Testis (tissue), 3 donors: Measurements from ENCODE around the gene CLN3. TPM values are rescaled to one million over a fixed set of nuclear protein-coding genes. Genes with fewer than 3 reads are reported as not detected.
"Not testable (repeated sequence)": the region's sequence is repeated elsewhere in the genome, so short reads cannot be mapped to it uniquely, and the experiment has no call there.

Source experiments
- DNase-seq: peaks from one replicate; pipeline ENCODE4 v3.0.0-alpha.2; 2019
- H3K27ac ChIP-seq, 2 donors: fragments of 200-600 bp; sonication (generic); one replicate each; pipeline ENCODE4 v1.5.1; 2019
- H3K27me3 ChIP-seq: fragments of 200-600 bp; sonication (generic); one replicate; pipeline ENCODE4 v1.5.1; 2019
- H3K36me3 ChIP-seq: fragments of 200-600 bp; sonication (generic); one replicate; pipeline ENCODE4 v1.5.1; 2017; ENCODE audit warnings: low read depth; ENCODE audit errors: missing control alignments
- H3K4me1 ChIP-seq: fragments of 200-600 bp; sonication (generic); one replicate; pipeline ENCODE4 v1.5.1; 2019
- H3K4me3 ChIP-seq, 2 donors: fragments of 200-600 bp; sonication (generic); one replicate each; pipeline ENCODE4 v1.5.1; 2017 to 2019
- H3K9me3 ChIP-seq: fragments of 200-600 bp; sonication (generic); one replicate; pipeline ENCODE4 v1.5.1; 2017
- CTCF ChIP-seq, 3 experiments: fragments of 450-650 bp in 2 of 3; fragments of 200-600 bp in 1 of 3; sonication (generic) in 1 of 3; IDR thresholded peaks; one replicate each; pipeline ENCODE4 v1.5.1; 2016 to 2019; ENCODE audit warnings: antibody characterized with exemption in 3 of 3, mild to moderate bottlenecking in 2 of 3, moderate library complexity in 1 of 3
- POLR2A ChIP-seq: fragments of 450-650 bp; IDR thresholded peaks from one replicate; pipeline ENCODE4 v1.6.1; 2017; ENCODE audit warnings: antibody characterized with exemption, mild to moderate bottlenecking, moderate library complexity
- WGBS, 2 donors: methylation state at CpG; one replicate each; pipeline ENCODE4 v1.1.5; 2018; 5-methylcytosine and 5-hydroxymethylcytosine counted together
- intact Hi-C: fragments of 100-400 bp; cut with DNase I; formaldehyde crosslinking; loops from one replicate; pipeline ENCODE4 v1.15.1; 2023; ENCODE audit warnings: low total_unique reads
- polyA plus RNA-seq: library from polyadenylated mRNA; stranded (reverse); fragments of 350-450 nt; fragmentation: Illumina TruSeq; extraction: RNeasy Lipid Tissue Mini Kit (QIAGEN cat#74804); gene quantifications from one replicate; pipeline ENCODE4 v1.2.3, GENCODE V29; 2014; ENCODE audit warnings: low read depth, low replicate concordance; ENCODE audit not compliant: insufficient read depth
- total RNA-seq, 2 donors: library from RNA; depleted of rRNA; stranded (reverse); fragments of >200 nt; gene quantifications; one replicate each; pipeline ENCODE4 v1.2.3, GENCODE V29; 2016

Gene CLN3
- total and polyA plus RNA-seq, 3 donors from 2014 or later = 23.3 to 50.2 (median 25.4) TPM

- no peaks in the 10 kb centered on the region for H3K36me3 ChIP-seq
These were observed 13.2 kb downstream of the CLN3 start for GRCh38 chr16:28478506-28479180.

DNA sequence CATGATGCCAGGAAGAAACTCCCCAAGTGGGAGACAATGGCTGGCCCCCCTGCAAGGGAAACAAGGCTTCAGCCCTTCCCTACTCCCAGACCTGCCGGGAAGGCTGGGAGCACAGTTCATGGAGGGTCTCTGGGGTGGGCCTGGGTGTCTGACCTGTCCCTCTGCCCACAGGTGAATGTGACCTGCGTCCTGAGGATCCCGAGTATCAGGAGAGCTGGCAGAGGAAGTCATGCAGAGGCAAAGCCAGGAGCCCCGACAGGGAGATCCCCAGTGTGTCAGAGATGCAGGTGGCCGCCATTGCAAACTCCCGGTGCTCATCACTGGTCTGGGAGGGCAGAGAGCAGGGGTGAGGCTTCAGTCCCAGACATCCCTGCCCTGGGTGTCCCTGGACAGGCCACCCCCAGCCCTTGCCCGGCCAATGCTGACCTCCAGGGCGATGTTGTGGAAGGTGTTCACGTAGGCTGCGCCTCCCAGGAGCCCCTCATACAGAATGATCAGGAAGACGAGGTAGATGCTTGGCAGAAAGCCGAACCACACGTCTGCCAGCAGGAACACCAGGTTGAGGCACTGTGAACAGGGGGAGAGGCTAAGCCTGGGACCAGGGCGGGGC, 14.5 kb downstream of the CLN3 start:
- TF ChIP-seq CTCF (IDR thresholded peaks at IDR 0.05) (no peak), POLR2A (no peak)
- Histone ChIP-seq H3K9me3 (no peaks in the 10 kb centered on the region), H3K36me3 (no peaks in the 10 kb centered on the region), H3K4me3 (no peak overlapping the region), H3K4me1 (no peaks in the 10 kb centered on the region), H3K27me3 (no peaks in the 10 kb centered on the region), H3K27ac (no peak overlapping the region)
- DNase-seq = no peak
- 88 to 96% methylated on average over 8 to 14 of the region's 14 CpGs for WGBS, 2 donors
- intact Hi-C loops = no loop called here

More at GRCh38 chr16:28478506-28479180, 13.2 kb downstream of the CLN3 start:
- no peaks in the 10 kb centered on the region for H3K4me1 ChIP-seq
- no peaks in the 10 kb centered on the region for H3K9me3 ChIP-seq
- no peaks in the 10 kb centered on the region for H3K27me3 ChIP-seq
- DNase-seq = no peak
- WGBS, 2 donors = 83 to 90% methylated on average over 7 to 16 of the region's 16 CpGs
- intact Hi-C loops = no loop called here
- no peak overlapping the region for H3K4me3 ChIP-seq
- no peak for TF ChIP-seq POLR2A
- TF ChIP-seq CTCF (IDR thresholded peaks at IDR 0.05) = no peak
- no peak overlapping the region for H3K27ac ChIP-seq

DNA sequence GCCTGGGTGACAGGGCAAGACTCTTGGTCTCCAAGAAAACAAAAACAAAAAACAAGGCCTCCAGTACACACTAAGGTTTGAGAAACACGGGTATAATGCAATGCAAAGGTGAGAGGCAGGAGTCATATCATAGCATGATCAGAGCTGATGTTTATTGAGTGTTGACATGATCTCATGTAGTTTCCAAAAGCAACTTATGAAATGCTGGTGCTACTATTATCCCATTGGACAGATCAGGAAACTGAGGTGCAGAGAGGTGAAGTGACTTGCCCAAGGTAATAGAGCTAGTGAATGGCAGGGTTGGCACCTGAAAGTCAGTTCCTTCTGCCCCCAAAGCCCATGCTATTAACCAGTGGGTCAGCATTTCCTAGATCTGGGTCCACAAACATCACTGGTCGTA, 16.7 kb downstream of the CLN3 start:
- intact Hi-C loops = no loop called here
- no peak overlapping the region for H3K4me3 ChIP-seq
- WGBS, 2 donors = 84 to 91% methylated on average over 2 of the region's 2 CpGs
- H3K9me3 ChIP-seq = no peaks in the 10 kb centered on the region
- H3K27me3 ChIP-seq = no peaks in the 10 kb centered on the region
- no peak for DNase-seq
- H3K36me3 ChIP-seq = no peaks in the 10 kb centered on the region
- H3K4me1 ChIP-seq = no peaks in the 10 kb centered on the region
- TF ChIP-seq CTCF (IDR thresholded peaks at IDR 0.05) (no peak), POLR2A (no peak)
- H3K27ac ChIP-seq = no peak overlapping the region

DNA sequence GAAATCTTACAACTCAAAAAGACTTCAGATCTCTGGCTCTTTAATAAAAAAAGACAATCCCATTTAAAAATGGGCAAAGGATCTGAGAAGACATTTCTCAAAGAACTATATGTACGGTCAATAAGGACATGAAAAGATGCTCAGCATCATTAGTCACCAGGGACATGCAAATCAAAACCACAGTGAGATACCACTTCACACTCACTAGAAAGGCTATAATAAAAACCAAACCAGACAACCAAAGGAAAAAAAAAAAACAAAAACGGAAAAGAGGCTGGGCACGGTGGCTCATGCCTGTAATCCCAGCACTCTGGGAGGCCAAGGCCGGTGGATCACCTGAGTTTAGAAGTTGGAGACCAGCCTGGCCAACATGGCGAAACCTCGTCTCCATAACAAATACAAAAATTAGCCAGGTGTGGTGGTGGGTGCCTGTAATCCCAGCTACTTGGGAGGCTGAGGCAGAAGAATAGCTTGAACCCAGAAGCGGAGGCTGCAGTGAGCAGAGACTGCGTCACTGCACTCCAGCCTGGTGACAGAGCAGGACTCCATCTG, 18.1 kb downstream of the CLN3 start:
- no peaks in the 10 kb centered on the region for H3K27me3 ChIP-seq
- WGBS, 2 donors = 89 to 92% methylated on average over 8 of the region's 8 CpGs
- no peaks in the 10 kb centered on the region for H3K9me3 ChIP-seq
- DNase-seq = no peak
- H3K4me3 ChIP-seq = no peak overlapping the region
- no peaks in the 10 kb centered on the region for H3K36me3 ChIP-seq
- H3K27ac ChIP-seq = no peak overlapping the region
- H3K4me1 ChIP-seq = no peaks in the 10 kb centered on the region
- intact Hi-C loops = no loop called here
- TF ChIP-seq CTCF (IDR thresholded peaks at IDR 0.05) (no peak), POLR2A (no peak)

DNA sequence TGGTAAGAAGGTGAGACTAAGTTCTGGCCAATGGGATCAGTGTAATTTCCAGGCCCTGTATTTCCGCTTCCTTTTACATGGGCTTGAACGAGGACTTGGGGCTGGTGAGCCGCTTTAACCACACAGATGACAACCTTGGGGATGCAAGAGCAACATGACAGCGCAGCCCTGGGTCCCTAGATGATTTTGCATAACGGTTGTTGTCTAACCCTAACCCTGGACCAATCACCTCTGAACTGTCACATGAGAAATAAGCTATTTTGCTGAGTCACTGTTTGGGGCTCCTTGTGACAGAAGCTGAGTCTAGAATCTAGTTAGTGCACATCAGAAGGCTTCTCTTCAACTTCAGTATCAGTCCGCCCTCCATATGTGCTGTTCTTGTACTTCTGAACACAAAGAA, 44.8 kb downstream of the CLN3 start:
- H3K4me3 ChIP-seq, H3K9me3 ChIP-seq, H3K27ac ChIP-seq, DNase-seq, H3K4me1 ChIP-seq, intact Hi-C loops, H3K36me3 ChIP-seq, H3K27me3 ChIP-seq: not testable (repeated sequence)
- no CpG with 5 or more reads among the region's 6 CpGs for WGBS, 2 donors

- H3K27me3 ChIP-seq, H3K9me3 ChIP-seq, DNase-seq, H3K36me3 ChIP-seq, H3K4me3 ChIP-seq, intact Hi-C loops, H3K4me1 ChIP-seq, H3K27ac ChIP-seq: not testable (repeated sequence)
- no CpG with 5 or more reads among the region's 4 CpGs for WGBS, 2 donors
These were observed 45.5 kb downstream of the CLN3 start for GRCh38 chr16:28446388-28446787.

DNA sequence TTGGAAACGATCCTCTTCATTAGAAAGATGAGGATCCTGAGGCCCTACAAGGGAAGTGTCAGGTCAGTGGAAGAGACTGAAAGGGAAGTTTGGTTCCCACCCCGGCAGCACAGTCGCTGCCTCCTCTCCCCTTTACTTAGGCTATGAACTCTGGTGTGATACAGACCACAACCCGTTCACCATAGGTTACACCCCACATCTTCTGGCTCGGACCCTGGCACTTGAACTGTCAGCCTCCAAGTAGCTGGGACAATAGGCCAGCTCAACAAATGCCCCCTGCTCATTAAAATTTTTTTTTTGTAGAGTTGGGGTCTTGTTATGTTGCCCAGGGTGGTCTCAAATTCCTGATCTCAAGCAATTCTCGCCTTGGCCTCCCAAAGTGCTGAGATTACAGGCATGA, 47.9 kb downstream of the CLN3 start:
- H3K27ac ChIP-seq, H3K36me3 ChIP-seq, H3K9me3 ChIP-seq, H3K4me1 ChIP-seq, H3K27me3 ChIP-seq, intact Hi-C loops, H3K4me3 ChIP-seq, DNase-seq: not testable (repeated sequence)
- WGBS, 2 donors = 90% methylated on average over 3 of the region's 6 CpGs; no CpG with 5 or more reads in 1 of the 2 donors

DNA sequence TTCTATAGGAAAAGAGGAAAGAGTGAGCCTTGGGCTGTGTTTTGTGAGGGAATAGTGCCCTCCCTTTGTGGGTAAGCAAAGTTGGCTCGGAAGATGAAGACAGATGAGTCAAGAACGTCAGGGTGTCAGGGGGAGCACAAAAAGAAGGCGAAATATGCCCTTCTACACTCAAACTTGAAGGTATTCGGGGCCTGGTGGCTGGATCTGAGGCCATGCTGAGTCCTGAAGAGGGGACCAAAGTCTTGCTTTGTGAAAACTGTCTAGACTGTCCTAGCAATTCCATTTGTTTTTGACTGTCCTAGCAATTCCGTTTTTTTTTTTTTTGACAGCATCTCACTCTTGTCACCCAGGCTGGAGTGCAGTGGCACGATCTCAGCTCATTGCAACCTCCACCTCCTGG, 53.0 kb downstream of the CLN3 start:
- intact Hi-C loops, DNase-seq, H3K4me1 ChIP-seq, H3K36me3 ChIP-seq, H3K9me3 ChIP-seq, H3K27me3 ChIP-seq, H3K27ac ChIP-seq, H3K4me3 ChIP-seq: not testable (repeated sequence)
- 74 to 100% methylated on average over 3 to 4 of the region's 6 CpGs for WGBS, 2 donors
